ENCODE data around the gene PPP1R13B. TPM values are rescaled to one million over a fixed set of nuclear protein-coding genes. Genes with fewer than 3 reads are reported as not detected.
"Not testable (repeated sequence)": the region's sequence is repeated elsewhere in the genome, so short reads cannot be mapped to it uniquely, and the experiment has no call there.

PPP1R13B gene, protein sequence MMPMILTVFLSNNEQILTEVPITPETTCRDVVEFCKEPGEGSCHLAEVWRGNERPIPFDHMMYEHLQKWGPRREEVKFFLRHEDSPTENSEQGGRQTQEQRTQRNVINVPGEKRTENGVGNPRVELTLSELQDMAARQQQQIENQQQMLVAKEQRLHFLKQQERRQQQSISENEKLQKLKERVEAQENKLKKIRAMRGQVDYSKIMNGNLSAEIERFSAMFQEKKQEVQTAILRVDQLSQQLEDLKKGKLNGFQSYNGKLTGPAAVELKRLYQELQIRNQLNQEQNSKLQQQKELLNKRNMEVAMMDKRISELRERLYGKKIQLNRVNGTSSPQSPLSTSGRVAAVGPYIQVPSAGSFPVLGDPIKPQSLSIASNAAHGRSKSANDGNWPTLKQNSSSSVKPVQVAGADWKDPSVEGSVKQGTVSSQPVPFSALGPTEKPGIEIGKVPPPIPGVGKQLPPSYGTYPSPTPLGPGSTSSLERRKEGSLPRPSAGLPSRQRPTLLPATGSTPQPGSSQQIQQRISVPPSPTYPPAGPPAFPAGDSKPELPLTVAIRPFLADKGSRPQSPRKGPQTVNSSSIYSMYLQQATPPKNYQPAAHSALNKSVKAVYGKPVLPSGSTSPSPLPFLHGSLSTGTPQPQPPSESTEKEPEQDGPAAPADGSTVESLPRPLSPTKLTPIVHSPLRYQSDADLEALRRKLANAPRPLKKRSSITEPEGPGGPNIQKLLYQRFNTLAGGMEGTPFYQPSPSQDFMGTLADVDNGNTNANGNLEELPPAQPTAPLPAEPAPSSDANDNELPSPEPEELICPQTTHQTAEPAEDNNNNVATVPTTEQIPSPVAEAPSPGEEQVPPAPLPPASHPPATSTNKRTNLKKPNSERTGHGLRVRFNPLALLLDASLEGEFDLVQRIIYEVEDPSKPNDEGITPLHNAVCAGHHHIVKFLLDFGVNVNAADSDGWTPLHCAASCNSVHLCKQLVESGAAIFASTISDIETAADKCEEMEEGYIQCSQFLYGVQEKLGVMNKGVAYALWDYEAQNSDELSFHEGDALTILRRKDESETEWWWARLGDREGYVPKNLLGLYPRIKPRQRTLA
- 2.7 TPM for polyA plus RNA-seq (2013, experiment 1 of 2; ENCODE audit: insufficient read length)
- 3.3 TPM for polyA plus RNA-seq (2013, experiment 2 of 2; ENCODE audit: insufficient read length)

DNA sequence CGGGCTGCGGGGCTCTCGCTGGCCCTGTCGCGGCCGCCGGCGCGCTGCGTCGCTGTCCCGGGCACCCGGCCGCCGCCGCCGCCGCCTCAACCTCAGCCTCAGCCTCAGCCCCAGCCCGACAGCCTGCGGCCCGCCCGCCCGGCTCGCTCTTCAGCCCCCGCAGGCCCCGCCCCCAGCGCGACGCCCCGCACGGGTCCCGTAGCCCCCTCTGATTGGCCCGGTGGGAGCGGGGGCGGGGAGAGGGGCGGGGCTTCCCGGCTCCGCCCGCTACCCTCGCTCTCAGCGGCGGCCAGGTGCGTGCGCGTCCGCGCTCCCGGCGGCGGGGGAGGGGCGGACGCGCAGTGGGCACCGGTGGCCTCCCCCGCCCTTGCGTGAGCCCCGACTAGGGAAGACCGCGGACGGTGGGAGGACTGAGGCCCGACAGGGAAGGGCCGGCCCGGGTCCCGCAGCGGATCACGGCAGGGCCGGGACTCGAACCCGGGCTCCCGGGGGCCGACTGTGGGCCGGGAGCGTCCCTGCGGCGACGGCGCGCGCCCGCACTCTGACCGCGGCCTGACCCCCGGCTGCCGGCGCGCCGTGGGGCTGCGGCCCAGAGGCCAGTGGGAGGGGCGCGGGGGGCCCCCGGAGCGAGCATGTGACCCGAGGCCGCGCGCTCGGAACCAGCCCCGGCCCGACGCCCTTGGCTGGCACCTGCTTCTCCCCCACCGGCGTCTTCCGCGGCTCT is at the start of gene PPP1R13B:
Gene PPP1R13B (minus strand): TSS at position 125 of the 724 bp plus-strand sequence. CDS start 268 bp downstream, outside the sequence.
- peak; percentile 84 for DNase-seq

DNA sequence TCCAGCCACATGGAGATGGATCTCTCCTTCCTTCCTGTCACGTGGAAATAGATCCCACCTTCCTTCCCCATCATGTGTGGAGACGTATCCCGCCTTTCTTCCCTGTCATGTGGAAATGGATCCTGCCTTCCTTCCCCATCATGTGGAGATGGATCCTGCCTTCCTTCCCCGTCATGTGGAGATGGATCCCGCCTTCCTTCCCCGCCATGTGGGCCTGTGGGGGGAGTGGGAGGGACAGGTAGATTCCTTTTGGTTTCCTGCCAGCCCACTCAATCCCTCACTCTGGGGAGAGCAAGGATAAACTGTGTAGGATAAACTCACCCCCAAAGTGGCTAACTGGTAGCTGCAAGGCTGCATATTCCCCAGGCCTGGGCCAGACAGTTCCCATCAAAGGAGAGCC is 49.2 kb upstream of the PPP1R13B start:
- DNase-seq, result no peak

DNA sequence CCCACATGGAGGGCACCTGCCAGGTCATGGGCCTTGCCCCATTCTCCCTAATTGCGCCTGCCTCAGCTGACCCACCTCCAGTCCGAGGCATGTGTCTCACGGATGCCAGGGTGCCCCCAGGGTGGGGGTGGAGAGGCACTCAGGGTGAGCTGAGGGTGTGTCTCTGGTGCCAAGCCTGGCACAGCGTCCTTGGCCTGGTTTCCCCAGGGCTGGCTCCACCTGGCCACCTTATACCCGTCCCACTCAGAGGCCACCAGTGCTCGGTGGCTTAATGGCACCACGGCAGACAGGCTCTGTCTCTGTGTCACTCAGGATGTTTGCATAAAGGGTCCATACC is 47.3 kb upstream of the PPP1R13B start:
- no peak for DNase-seq

DNA sequence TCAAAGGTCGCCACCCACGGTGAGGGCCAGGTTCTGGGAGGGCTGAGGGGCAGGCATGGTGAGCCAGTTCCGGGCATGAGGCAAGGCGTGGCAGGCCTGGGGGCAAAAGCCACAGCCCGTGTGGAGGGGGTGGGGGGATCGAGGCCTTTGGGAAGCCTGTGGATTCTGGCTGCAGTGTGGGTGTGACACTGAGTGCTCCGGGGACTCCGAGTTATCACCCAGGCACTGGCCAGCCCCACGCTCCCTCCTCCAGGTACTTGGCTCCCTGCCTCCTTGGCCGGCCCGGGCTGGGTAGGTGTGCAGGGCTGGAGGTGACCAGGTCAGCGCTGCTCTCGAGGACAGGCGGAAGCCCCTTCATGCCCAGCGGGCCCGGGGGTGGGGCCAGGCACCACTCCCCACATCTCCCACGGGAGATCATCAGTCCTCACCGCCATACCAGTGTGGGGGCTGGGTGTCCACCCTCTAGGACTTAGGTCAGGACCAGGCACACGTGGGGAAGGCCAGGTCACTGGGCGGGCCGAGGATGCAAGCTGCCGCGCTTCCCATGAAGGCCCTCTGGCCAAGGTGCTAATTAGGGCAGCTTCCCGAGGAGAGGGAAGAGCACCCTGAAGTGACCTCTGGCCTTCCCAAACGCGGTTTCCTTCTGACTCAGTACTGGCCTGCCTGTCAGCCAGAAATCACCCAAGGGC is 46.8 kb upstream of the PPP1R13B start:
- no peak for DNase-seq

DNA sequence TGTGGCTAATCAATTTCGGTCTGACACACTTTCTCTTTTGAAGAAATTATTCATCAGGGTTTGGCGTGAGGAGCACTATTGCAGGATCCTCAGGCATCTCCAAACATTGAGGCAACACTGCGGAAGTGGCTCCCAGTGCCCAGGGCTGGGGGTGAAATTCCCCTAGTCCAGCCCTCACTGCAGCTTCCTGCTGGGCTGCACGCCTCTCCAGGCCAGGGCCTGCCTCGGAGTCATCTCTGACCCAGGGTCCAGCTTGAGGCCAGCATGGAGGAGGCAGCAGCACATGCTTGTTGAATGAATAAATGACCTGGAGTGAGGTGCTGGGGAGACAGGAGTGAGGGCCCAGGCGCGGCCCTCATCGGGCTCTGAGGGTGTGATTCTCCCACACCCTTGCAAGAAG is 44.9 kb upstream of the PPP1R13B start:
- DNase-seq, result no peak

DNA sequence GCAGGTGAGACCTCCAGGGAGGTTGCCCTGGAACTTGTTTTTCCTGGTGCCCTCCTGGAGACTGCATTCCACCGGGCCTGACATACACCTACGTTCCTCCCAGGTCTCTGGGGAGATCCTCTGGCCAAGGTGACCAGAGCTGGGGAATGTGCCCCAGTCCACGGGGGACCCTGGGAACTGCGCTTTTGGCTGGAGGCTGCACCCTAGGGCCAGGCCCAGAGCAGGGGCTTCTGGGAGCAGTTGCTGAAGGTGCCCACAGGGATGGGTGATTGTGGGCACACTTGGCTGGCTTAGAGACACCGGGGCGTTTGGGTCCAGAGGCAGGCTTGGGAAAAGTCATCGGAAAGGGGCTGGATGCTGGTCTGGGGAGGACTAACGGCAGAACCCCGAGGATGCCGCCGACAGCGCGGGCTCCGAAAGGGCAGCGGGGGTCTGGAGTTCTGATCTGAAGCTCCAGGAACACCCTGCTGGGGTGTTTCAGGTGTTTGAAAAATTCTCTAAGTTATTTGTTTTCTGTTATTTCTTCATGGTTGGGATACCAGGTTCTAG is 44.4 kb upstream of the PPP1R13B start:
- DNase-seq, result no peak

DNA sequence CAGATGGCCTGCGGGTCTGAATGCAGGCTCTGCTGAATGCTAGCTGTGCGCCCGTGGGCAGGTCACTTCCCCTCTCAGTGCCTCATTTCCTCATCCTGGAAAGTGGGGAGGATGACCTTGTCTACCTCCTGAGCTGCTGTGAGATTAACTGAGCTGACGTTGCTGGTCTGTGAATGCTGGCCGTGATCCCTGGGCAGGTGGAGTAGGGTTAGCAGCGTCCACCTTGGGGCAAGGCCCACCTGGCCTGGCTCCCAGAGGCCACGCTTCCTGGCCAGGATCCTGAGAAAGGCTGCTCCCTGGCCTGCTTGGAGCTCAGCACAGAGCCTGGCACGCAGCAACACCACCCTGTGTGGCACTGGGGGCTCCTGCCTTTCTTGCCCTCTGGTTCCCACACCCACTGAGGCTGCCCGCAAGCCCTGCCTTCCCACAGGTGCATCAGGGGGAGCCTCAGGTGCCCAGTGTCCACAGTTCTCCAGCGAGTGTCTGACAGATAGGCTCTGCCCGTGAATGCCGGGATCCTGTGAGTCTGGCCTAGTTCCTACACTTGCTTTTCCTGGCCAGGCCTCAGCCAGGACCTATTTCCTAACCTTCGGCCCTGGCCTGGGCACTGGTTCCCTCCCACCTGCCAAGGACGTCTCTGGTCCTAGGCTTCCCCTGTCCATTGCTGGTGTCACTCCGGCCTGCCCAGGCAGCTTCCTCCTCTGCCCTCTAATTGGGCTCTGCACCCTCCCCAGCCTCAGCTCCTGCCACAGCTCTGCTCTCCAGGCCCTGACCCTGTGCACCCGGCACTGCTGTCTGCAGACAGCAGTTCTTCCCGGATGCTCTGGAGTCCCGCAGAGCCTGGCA is 43.7 kb upstream of the PPP1R13B start:
- DNase-seq, result no peak

DNA sequence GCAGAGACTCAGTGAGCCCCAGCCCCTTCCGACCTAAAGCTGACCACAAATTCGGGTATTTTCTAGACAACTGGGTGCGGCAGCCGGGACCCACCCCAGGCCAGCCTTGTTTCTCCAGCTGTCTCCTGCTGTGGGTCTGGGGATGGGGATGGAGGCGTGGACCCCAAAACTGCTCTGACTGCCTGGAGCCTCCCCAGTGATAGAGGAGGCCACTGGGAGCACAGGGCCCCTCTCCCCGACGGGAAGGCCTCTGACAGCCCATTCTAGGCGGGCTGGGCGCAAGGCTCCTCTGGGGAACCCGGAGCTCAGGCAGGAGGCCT is 42.6 kb upstream of the PPP1R13B start:
- DNase-seq, result no peak

DNA sequence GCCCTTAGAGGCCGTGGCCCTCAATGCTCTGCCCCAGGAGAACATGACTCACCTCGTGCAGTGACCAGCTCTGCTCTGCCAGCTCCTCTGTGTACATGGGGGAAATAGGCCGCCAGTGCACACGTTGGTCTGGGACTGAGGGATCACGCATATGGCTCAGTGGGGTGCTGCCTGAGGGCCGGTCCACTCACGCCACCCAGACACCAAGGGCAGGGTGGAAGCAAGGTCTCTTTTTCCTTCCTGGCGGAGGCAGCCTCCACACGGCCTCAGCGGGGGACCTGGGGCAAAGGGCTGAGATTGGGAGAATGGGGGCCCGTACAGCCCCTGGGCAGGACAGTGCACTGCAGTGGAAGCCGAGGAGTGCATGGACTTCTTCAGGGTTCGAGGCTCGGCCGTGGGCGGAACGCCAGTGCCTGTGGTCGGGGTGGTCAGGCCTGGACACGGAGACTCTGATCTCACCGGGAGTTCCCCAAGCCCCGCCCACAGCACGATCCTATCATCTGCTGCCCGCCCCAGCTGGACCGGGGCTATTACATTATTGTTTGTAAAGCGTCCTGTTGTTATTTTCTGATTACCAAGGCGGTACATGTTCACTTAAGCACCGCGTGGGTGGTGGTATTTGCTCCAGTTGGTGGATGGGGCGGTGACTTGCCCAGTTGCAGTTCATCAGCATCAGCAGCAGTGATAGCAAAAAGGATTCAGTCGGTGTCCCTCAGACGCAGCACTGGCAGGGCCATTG is 42.1 kb upstream of the PPP1R13B start:
- DNase-seq, result no peak

DNA sequence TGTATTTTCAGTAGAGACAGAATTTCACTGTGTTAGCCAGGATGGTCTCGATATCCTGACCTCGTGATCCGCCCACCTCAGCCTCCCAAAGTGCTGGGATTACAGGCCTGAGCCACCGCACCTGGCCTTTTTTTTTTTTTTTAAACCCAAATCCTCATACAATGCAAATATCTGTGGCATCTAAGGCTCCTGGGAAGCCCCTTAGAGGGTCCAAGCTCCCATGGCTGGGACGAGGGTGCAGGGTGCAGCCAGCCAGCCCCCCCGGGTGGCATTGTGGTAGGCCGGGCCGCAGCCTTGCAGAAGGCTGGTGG is 41.6 kb upstream of the PPP1R13B start:
- DNase-seq, result not testable (repeated sequence)

DNA sequence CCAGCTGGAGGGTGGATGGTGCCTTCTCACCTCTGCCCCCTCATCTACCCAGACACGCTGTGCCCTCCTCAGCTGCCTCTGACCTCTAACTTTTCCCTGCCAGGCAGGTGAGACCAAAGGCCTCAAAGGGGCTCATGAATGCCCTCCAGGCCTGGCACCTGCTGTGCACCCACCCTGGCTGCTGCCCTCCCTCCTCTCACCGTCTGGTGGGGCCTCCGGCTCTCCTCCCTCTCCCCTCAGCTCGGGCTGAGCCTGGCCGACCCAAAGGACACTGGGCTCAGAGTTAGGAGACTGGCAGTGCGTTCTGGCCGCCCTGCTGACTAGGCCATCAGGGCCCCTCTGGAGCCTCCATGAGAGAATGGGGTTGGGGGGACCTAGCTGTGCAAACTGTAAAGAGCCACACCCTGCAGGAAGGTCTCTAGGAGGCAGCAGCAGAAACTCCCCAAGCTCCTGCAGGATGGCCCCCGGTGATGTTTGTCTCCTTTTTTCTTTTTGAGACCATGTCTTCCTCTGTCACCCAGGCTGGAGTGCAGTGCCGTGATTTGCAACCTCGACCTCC is 40.3 kb upstream of the PPP1R13B start:
- DNase-seq, result no peak

DNA sequence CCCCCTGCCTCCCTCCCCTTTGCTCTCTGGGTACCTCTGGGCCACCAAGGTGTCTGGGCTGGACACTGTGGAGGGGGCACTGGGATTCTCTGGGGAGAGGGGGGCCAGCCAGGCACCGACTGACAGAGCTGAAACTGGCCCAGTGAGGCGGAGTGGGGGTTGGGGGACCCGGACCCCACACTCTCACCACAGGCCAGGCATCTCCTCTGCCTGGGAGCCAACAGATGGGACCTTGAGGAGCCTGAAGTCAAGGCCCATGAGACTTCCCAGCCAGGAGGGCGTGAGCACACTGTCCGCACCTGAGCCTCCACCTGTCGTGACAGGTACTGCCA is 39.8 kb upstream of the PPP1R13B start:
- DNase-seq, result no peak

DNA sequence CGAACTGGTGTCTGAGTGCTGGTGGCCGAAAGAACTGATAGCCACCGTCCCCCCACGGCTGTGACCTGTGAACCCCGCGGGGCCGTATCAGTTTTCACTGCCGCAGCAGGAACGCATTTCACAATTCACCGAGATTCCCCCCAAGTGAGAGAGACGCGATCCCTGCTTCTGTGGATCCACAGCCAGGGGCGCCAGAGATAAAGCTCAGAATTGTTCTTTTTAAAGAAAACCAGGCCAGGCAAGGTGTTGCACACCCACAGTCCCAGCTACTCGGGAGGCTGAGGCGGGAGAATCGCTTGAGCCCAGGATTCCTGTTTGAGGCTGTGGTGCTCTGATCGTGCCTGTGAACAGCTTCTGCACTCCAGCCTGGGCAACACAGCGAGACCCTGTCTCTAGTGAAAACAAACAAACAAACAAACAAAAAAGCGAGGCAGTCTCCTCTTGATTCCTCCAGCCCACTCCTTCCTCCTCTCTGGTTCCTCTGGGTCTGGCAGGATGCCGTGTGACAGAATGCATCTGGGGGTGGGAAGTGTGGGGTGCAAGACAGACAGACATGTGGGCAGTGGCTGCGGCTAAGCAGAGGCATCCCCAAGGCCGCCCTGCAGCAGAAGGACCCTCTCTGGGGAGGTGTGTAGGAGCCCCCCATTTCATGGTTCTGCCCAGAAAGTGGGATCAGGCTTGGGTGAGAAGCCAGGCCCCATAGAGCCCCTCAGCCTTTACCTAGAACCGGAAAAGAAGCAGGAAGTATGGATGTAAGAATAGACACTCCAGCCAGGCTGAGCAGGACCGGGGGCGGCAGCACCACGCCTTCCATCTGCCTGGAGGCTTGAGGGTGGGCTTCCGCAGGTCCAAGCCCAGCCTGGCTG is 39.2 kb upstream of the PPP1R13B start:
- no peak for DNase-seq

DNA sequence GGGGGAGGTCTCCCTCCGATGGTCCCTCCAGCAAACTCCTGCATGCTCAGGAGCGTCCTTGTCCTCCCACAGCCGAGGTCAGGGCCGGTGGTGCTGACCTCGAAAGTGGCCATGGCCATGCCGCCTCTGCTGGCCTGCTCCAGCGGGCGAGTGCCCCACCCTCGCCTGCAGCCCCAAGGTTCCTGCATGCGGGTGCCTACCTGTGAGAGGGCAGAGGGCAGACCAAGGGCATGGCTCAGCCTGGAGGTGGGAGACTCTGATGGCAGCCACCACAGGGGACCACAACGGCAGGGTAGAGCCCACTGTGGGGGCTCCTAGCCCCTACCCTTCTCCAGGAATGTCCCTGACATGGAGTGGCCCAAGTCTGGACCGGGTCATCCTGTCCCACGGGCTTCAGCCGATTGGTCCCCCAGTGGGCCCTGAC is 38.1 kb upstream of the PPP1R13B start:
- no peak for DNase-seq

DNA sequence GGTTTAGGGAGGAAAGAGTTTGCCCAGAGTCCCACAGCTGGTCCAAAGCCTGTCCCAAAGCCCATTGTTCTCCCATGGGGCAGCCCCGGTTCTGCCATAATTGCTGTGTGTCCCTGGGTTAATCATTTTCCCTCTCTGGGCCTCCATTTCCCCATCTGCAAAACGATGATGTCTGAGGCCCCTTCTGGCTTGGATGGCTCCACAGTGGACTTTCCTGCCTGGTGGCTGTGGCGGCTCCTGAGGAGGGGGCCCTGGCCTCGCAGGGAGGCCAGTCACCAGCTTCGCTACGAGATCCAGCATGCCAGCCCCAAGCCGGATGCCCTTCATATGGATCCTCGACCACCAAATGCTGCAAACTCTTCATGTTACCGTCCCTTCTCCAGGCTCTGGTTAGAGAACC is 37.5 kb upstream of the PPP1R13B start:
- DNase-seq, result no peak

DNA sequence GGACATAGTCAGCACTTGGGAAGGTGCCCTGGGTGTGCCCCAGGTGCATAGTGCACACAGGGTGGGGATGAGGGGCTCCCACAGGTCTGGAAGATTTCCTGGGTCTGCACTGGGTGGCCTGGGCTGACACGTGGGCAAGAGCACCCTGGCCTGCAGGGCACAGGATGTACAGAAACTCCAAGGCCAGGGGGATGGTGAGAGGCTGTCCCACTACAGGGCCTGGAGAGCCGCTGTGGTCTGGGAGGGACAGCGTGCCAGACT is 35.8 kb upstream of the PPP1R13B start:
- no peak for DNase-seq

DNA sequence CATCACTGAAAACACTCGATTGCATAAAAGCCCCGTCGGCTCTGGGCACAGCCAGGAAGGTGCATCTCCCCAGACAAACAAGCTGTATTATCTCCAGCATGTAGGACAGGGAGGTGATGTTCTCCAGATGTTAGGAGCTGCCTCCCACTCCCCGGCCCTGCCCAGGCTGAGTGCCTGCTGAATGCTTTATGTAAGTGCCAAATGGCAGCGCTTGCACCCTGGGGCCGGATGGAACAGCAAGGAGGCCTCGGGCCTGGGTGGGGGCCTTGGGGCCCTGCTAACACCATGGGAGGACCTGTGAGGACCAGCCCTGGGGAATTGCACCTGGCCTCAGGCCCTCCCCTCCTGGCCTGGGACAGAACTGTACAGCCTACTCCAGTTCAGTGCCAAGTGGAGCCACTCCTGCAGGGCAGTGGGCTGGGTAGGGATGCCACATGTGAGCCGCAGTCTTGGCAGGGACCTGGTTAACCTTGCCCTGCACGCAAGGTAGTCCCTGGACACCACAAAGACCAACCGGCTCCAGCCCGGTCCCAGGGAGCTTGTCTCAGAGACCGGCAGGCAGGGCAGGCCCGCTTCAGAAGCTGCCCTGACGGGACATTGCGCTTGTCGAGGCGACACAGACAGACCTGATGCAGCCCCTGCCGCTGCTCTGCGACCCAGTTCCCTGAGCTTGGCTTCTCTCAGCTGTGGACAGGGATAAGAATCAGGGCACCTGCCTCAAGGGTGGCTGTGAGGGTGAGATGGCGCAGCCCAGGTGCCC is 35.3 kb upstream of the PPP1R13B start:
- DNase-seq, result no peak
